HG03064 (cell line): Measurements from ENCODE around the gene NAA15.
"Not testable (repeated sequence)": the region's sequence is repeated elsewhere in the genome, so short reads cannot be mapped to it uniquely, and the experiment has no call there.

Experiments used
- ATAC-seq: cut with Tn5 transposase; IDR thresholded peaks from one replicate; pipeline ENCODE4 v1.9.1; 2021; ENCODE audit warnings: low read depth; ENCODE audit not compliant: unreplicated experiment

The NAA15 gene

GRCh38 chr4:139333046-139333445 is 31.7 kb downstream of the NAA15 start:
- no peak for ATAC-seq

GRCh38 chr4:139337612-139338011 is 36.3 kb downstream of the NAA15 start:
- ATAC-seq: no peak

- ATAC-seq: no peak
These were observed 60.0 kb downstream of the NAA15 start for GRCh38 chr4:139361301-139361700.

- ATAC-seq: no peak
These were observed 66.3 kb downstream of the NAA15 start for GRCh38 chr4:139367421-139368090.

GRCh38 chr4:139368998-139369397 is 67.7 kb downstream of the NAA15 start:
- no peak for ATAC-seq

- ATAC-seq: no peak
These were observed 72.9 kb downstream of the NAA15 start for GRCh38 chr4:139374251-139374650.

- ATAC-seq: no peak
These were observed 85.1 kb downstream of the NAA15 start for GRCh38 chr4:139386421-139386820.

- no peak for ATAC-seq
These were observed 87.8 kb downstream of the NAA15 start for GRCh38 chr4:139389102-139389501.

GRCh38 chr4:139389991-139390390 is 88.7 kb downstream of the NAA15 start:
- ATAC-seq: no peak

- no peak for ATAC-seq
These were observed 90.4 kb downstream of the NAA15 start for GRCh38 chr4:139391731-139392130.

- no peak for ATAC-seq
These were observed 91.5 kb downstream of the NAA15 start for GRCh38 chr4:139392797-139393196.

- ATAC-seq: no peak
These were observed 100.1 kb downstream of the NAA15 start for GRCh38 chr4:139401368-139401767.

- no peak for ATAC-seq
These were observed 101.1 kb downstream of the NAA15 start for GRCh38 chr4:139402436-139402835.

- no peak for ATAC-seq
These were observed 102.2 kb downstream of the NAA15 start for GRCh38 chr4:139403462-139403861.

GRCh38 chr4:139410312-139410711 is 109.0 kb downstream of the NAA15 start:
- ATAC-seq: no peak

- ATAC-seq: not testable (repeated sequence)
These were observed 113.4 kb downstream of the NAA15 start for GRCh38 chr4:139414671-139415210.

GRCh38 chr4:139416073-139416673 is 114.9 kb downstream of the NAA15 start:
- no peak for ATAC-seq

- peak; percentile 89 for ATAC-seq
These were observed 118.1 kb downstream of the NAA15 start for GRCh38 chr4:139419388-139419914.

GRCh38 chr4:139420652-139421051 is 119.3 kb downstream of the NAA15 start:
- no peak for ATAC-seq

GRCh38 chr4:139436122-139436521 is 134.8 kb downstream of the NAA15 start:
- no peak for ATAC-seq

- no peak for ATAC-seq
These were observed 136.8 kb downstream of the NAA15 start for GRCh38 chr4:139438141-139438540.

- ATAC-seq: no peak
These were observed 139.7 kb downstream of the NAA15 start for GRCh38 chr4:139441029-139441428.
